Right lobe of liver (tissue), 6 donors: ENCODE data around the gene ADCY9. TPM values are rescaled to one million over a fixed set of nuclear protein-coding genes. Genes with fewer than 3 reads are reported as not detected.

Source experiments
- ATAC-seq, 4 donors: fragments of 200-7000 bp; cut with Tn5 transposase; one replicate each; pipeline ENCODE4 v1.9.1; 2020; ENCODE audit warnings: mild to moderate bottlenecking in 4 of 4, moderate library complexity in 4 of 4
- DNase-seq, 3 donors: peaks; one replicate each; pipeline ENCODE4 v3.0.0-alpha.2; 2020
- H3K27ac ChIP-seq, 3 donors: fragments of 200-600 bp; one replicate each; pipeline ENCODE4 v1.8.0; 2022
- H3K27me3 ChIP-seq, 2 donors: fragments of 200-600 bp; one replicate each; pipeline ENCODE4 v1.8.0; 2022
- H3K36me3 ChIP-seq, 4 donors: fragments of 200-600 bp; sonication (generic) in 1 of 4; one replicate each; pipeline versions ENCODE4 v1.5.1 to v1.8.0; 2017 to 2022; ENCODE audit warnings: control low read depth in 1 of 4
- H3K4me1 ChIP-seq, 4 donors: fragments of 200-600 bp; sonication (generic) in 1 of 4; one replicate each; pipeline versions ENCODE4 v1.5.1 to v1.8.0; 2017 to 2022; ENCODE audit warnings: control low read depth in 1 of 4
- H3K4me3 ChIP-seq, 3 donors: fragments of 200-600 bp; one replicate each; pipeline ENCODE4 v1.8.0; 2022
- H3K9me3 ChIP-seq, 4 donors: fragments of 200-600 bp; sonication (generic) in 1 of 4; one replicate each; pipeline versions ENCODE4 v1.5.1 to v1.8.0; 2017 to 2022; ENCODE audit warnings: control low read depth in 1 of 4
- POLR2A ChIP-seq: fragments of 450-650 bp; IDR thresholded peaks from one replicate; pipeline ENCODE4 v1.6.1; 2017; ENCODE audit warnings: antibody characterized with exemption, mild to moderate bottlenecking
- WGBS: methylation state at CpG from one replicate; pipeline ENCODE4 v1.1.6; 2018; ENCODE audit warnings: low coverage, low lambda C conversion rate; ENCODE audit not compliant: insufficient coverage; ENCODE audit errors: missing lambda C conversion rate; 5-methylcytosine and 5-hydroxymethylcytosine counted together
- intact Hi-C, 2 donors: fragments of 100-400 bp; cut with DNase I; formaldehyde crosslinking; loops; one replicate each; pipeline versions ENCODE4 v1.11.2 to v1.14.1; 2022
- total RNA-seq, 6 experiments: library from RNA; depleted of rRNA in 2 of 6; stranded (reverse); fragments of >200 nt in 2 of 6; fragmentation: NEBNext Ultra II Directional in 3 of 6; extraction: Animal tissue kit (Norgen Biotek cat#: 25700) in 3 of 6; gene quantifications; one replicate each; pipeline versions ENCODE4 v1.1.0 to v1.2.4, GENCODE V29; 2016 to 2023
- TF ChIP-seq, protein P1 (sequence below), 4 donors: fragments of 200-600 bp in 3 of 4; fragments of 450-650 bp in 1 of 4; IDR thresholded peaks; one replicate each; pipeline versions ENCODE4 v1.5.1 to v1.8.0; 2016 to 2022; ENCODE audit warnings: antibody characterized with exemption in 4 of 4, mild to moderate bottlenecking in 2 of 4
- donor health status: DM: no; HTN: yes; CAD: no.
- donor health status: DM: no; HTN: no; CAD: no.
- donor health status: DM: no; HTN: no; CAD: no.
- donor health status: DM: no; HTN: yes; CAD: no.
- donor health status: DM: no; HTN: yes; CAD: no.

Gene ADCY9
- total RNA-seq, 6 experiments from 2014 or later = 17.3 to 41.5 (median 25.6) TPM

DNA sequence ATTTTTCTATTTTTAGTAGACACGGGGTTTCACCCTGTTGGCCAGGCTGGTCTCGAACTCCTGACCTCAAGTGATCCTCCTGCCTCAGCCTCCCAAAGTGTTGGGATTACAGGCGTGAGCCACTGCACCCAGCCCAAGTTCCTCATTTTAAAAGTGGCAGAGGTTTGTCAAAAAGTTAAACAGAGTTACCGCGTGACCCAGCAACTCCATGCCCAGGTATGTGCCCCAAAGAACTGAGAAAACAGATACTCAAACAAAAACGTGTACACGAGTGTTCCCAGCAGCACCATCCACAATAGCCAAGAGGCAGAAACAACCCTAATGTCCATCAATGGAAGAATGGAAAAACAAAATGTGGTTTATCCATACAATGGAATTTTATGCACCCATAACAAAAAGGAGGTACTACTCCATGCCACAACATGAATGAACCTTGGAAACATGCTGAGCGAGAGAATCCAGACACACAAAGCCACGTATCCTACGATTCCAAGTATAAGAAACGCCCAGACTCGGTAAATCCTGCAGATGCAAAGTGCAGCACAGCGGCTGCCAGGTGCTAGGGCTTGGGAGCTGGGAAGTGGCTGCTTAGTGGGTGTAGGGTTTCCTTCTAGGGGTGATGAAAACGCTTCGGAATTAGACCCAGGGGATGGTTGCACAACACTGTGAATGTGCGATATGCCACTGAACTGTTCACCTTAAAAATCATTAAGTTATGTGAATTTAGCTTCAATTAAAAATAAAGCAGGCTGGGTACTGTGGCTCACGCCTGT is 24.8 kb downstream of the ADCY9 start:
- intact Hi-C loops = no loop called here
- Histone ChIP-seq H3K27me3 (no peaks in the 10 kb centered on the region), H3K4me1 (peaks cover 0 to 65% (median 28%) of the 10 kb centered on the region in 4 donors), H3K4me3 (peak overlapping the region in 1 of 3 donors; percentile 20), H3K36me3 (no peaks in the 10 kb centered on the region), H3K27ac (peak overlapping the region; percentile 53 to 85 (median 60)), H3K9me3 (no peaks in the 10 kb centered on the region)
- DNase-seq (peak in 2 of 3 donors; percentile 43 to 44), ATAC-seq (peak; percentile 29 to 56 (median 40))
- 32% methylated on average over 17 of the region's 17 CpGs for WGBS
- no peak for TF ChIP-seq POLR2A
- TF ChIP-seq, protein P1, sequence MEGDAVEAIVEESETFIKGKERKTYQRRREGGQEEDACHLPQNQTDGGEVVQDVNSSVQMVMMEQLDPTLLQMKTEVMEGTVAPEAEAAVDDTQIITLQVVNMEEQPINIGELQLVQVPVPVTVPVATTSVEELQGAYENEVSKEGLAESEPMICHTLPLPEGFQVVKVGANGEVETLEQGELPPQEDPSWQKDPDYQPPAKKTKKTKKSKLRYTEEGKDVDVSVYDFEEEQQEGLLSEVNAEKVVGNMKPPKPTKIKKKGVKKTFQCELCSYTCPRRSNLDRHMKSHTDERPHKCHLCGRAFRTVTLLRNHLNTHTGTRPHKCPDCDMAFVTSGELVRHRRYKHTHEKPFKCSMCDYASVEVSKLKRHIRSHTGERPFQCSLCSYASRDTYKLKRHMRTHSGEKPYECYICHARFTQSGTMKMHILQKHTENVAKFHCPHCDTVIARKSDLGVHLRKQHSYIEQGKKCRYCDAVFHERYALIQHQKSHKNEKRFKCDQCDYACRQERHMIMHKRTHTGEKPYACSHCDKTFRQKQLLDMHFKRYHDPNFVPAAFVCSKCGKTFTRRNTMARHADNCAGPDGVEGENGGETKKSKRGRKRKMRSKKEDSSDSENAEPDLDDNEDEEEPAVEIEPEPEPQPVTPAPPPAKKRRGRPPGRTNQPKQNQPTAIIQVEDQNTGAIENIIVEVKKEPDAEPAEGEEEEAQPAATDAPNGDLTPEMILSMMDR (IDR thresholded peaks at IDR 0.05) = no peak

DNA sequence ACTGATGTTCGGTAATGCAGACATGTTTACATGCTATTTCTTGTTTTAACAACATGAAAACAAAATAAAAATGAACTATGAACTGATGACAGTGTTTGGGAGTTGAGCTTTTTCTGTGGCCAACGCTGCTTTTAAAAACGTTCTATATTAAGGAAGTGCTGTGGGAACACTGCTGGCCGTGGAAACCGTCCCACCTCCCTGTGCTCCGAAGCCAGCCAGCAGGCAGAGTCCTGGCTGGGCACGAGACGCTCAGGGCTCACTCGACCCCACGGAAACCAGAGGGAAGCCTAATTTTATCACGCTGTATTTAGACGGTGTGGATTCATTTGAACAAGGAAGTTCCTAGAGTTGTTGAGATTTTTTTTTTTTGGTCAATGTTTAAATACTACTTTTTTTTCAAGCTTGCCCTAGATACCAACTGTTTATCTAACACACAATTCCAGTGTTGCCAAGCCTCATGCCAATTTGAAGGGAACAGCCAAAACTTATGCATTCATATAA is 25.8 kb downstream of the ADCY9 start:
- Histone ChIP-seq H3K27me3 (no peaks in the 10 kb centered on the region), H3K27ac (peak overlapping the region; percentile 53 to 85 (median 60)), H3K4me3 (peak overlapping the region in 2 of 3 donors; percentile 4 to 20), H3K9me3 (no peaks in the 10 kb centered on the region), H3K4me1 (peaks cover 0 to 65% (median 28%) of the 10 kb centered on the region in 4 donors), H3K36me3 (no peaks in the 10 kb centered on the region)
- 23% methylated on average over 12 of the region's 12 CpGs for WGBS
- intact Hi-C loops = no loop called here
- peak in 2 of 3 donors; percentile 48 to 60 for DNase-seq
- peak; percentile 38 to 60 (median 46) for ATAC-seq
- TF ChIP-seq POLR2A = no peak
- TF ChIP-seq, protein P1 (IDR thresholded peaks at IDR 0.05) = no peak

DNA sequence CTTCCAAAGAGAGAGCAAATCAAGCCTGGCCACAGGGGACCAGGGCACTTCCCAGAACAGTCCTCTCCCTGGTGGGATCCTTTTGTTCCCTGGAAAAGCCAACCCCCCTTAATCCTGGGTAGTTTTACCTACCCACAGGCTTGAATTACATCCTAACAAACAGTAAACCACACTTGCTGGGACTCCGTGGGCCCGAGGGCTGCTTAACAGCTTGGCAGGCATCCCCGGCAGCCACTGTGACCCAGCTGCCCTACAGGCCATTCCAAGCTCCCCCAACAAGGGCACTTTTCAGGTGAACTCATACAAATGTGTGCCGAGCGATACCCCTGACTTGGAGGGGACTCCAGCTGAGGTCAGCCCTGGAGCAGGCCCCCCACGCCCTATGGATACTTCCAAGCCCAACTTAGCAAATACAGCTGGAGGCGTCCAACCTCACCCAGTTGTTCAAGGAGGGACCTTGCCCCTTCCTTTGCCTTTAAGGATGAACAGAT is 26.4 kb downstream of the ADCY9 start:
- intact Hi-C loops = no loop called here
- Histone ChIP-seq H3K4me1 (peaks cover 0 to 63% (median 28%) of the 10 kb centered on the region in 4 donors), H3K27me3 (no peaks in the 10 kb centered on the region), H3K4me3 (peak overlapping the region in 2 of 3 donors; percentile 4 to 20), H3K9me3 (no peaks in the 10 kb centered on the region), H3K27ac (peak overlapping the region; percentile 53 to 85 (median 60)), H3K36me3 (no peaks in the 10 kb centered on the region)
- TF ChIP-seq, protein P1 (IDR thresholded peaks at IDR 0.05) = no peak
- no peak for TF ChIP-seq POLR2A
- ATAC-seq = peak; percentile 22 to 54 (median 42)
- 18% methylated on average over 5 of the region's 7 CpGs for WGBS
- peak in 2 of 3 donors; percentile 42 to 66 for DNase-seq

- Histone ChIP-seq H3K9me3 (no peaks in the 10 kb centered on the region), H3K36me3 (no peaks in the 10 kb centered on the region), H3K27me3 (no peaks in the 10 kb centered on the region), H3K27ac (peak overlapping the region in 1 of 3 donors; percentile 85), H3K4me3 (no peak overlapping the region), H3K4me1 (peaks cover 0 to 58% (median 25%) of the 10 kb centered on the region in 4 donors)
- intact Hi-C loops = no loop called here
- WGBS = 83% methylated on average over 6 of the region's 15 CpGs
- no peak for TF ChIP-seq POLR2A
- TF ChIP-seq, protein P1 (IDR thresholded peaks at IDR 0.05) = no peak
- no peak for ATAC-seq
- DNase-seq = peak in 1 of 3 donors; percentile 40
Observed at GRCh38 chr16:4089251-4089810, 26.9 kb downstream of the ADCY9 start.
